ENCODE results near the gene HDAC9.
"Not testable (repeated sequence)": the region's sequence is repeated elsewhere in the genome, so short reads cannot be mapped to it uniquely, and the experiment has no call there.

HDAC9 gene

GRCh38 chr7:19001854-19002253, 506.3 kb downstream of the HDAC9 start:
- H3K4me1 ChIP-seq (ENCODE audit: insufficient read depth, low read length) = no peaks in the 10 kb centered on the region
- H3K9me3 ChIP-seq (ENCODE audit: control insufficient read depth, insufficient read depth, low read length) = no peaks in the 10 kb centered on the region
- no peaks in the 10 kb centered on the region for H3K36me3 ChIP-seq (ENCODE audit: insufficient read depth, low read length)
- H3K9ac ChIP-seq (ENCODE audit: low read depth, low read length) = no peak overlapping the region

- no peaks in the 10 kb centered on the region; the same call in 1 of the 2 replicates for H3K9me3 ChIP-seq (ENCODE audit: control insufficient read depth, insufficient read depth, low read length)
- H3K4me1 ChIP-seq (ENCODE audit: insufficient read depth, low read length) = no peaks in the 10 kb centered on the region
- H3K9ac ChIP-seq (ENCODE audit: low read depth, low read length) = no peak overlapping the region
- no peaks in the 10 kb centered on the region for H3K36me3 ChIP-seq (ENCODE audit: insufficient read depth, low read length)
These were observed 513.8 kb downstream of the HDAC9 start for GRCh38 chr7:19009241-19009935.

GRCh38 chr7:19009936-19010280, 514.4 kb downstream of the HDAC9 start:
- no peaks in the 10 kb centered on the region; the same call in 1 of the 2 replicates for H3K9me3 ChIP-seq (ENCODE audit: control insufficient read depth, insufficient read depth, low read length)
- H3K9ac ChIP-seq (ENCODE audit: low read depth, low read length) = no peak overlapping the region
- no peaks in the 10 kb centered on the region for H3K4me1 ChIP-seq (ENCODE audit: insufficient read depth, low read length)
- H3K36me3 ChIP-seq (ENCODE audit: insufficient read depth, low read length) = no peaks in the 10 kb centered on the region

- H3K36me3 ChIP-seq (ENCODE audit: insufficient read depth, low read length) = no peaks in the 10 kb centered on the region
- no peak overlapping the region for H3K9ac ChIP-seq (ENCODE audit: low read depth, low read length)
- peaks cover 6% of the 10 kb centered on the region; the same call in 1 of the 2 replicates for H3K9me3 ChIP-seq (ENCODE audit: control insufficient read depth, insufficient read depth, low read length)
- no peaks in the 10 kb centered on the region for H3K4me1 ChIP-seq (ENCODE audit: insufficient read depth, low read length)
These were observed 515.7 kb downstream of the HDAC9 start for GRCh38 chr7:19011212-19011611.

- Histone ChIP-seq H3K9me3 (ENCODE audit: control insufficient read depth, insufficient read depth, low read length) (peaks cover 8% of the 10 kb centered on the region; the same call in 1 of the 2 replicates), H3K9ac (ENCODE audit: low read depth, low read length) (no peak overlapping the region), H3K36me3 (ENCODE audit: insufficient read depth, low read length) (no peaks in the 10 kb centered on the region), H3K4me1 (ENCODE audit: insufficient read depth, low read length) (peaks cover 3% of the 10 kb centered on the region; the same call in 1 of the 2 replicates)
These were observed 519.5 kb downstream of the HDAC9 start for GRCh38 chr7:19015098-19015497.

GRCh38 chr7:19016140-19016539, 520.6 kb downstream of the HDAC9 start:
- peaks cover 8% of the 10 kb centered on the region; the same call in 1 of the 2 replicates for H3K9me3 ChIP-seq (ENCODE audit: control insufficient read depth, insufficient read depth, low read length)

GRCh38 chr7:19017374-19017773, 521.8 kb downstream of the HDAC9 start:
- H3K9ac ChIP-seq (ENCODE audit: low read depth, low read length) = no peak overlapping the region
- no peaks in the 10 kb centered on the region for H3K36me3 ChIP-seq (ENCODE audit: insufficient read depth, low read length)
- H3K4me1 ChIP-seq (ENCODE audit: insufficient read depth, low read length) = peaks cover 8% of the 10 kb centered on the region; the same call in 1 of the 2 replicates
- H3K9me3 ChIP-seq (ENCODE audit: control insufficient read depth, insufficient read depth, low read length) = peaks cover 8% of the 10 kb centered on the region; the same call in 1 of the 2 replicates

More at GRCh38 chr7:19016140-19016539, 520.6 kb downstream of the HDAC9 start:
- Histone ChIP-seq H3K4me1 (ENCODE audit: insufficient read depth, low read length) (peaks cover 8% of the 10 kb centered on the region; the same call in 1 of the 2 replicates), H3K36me3 (ENCODE audit: insufficient read depth, low read length) (no peaks in the 10 kb centered on the region), H3K9ac (ENCODE audit: low read depth, low read length) (no peak overlapping the region)

GRCh38 chr7:19020062-19020461, 524.5 kb downstream of the HDAC9 start:
- H3K4me1 ChIP-seq (ENCODE audit: insufficient read depth, low read length) = peaks cover 8% of the 10 kb centered on the region; the same call in 1 of the 2 replicates
- H3K36me3 ChIP-seq (ENCODE audit: insufficient read depth, low read length) = no peaks in the 10 kb centered on the region
- peaks cover 8% of the 10 kb centered on the region; the same call in 1 of the 2 replicates for H3K9me3 ChIP-seq (ENCODE audit: control insufficient read depth, insufficient read depth, low read length)
- no peak overlapping the region for H3K9ac ChIP-seq (ENCODE audit: low read depth, low read length)

GRCh38 chr7:19020711-19021110, 525.2 kb downstream of the HDAC9 start:
- Histone ChIP-seq H3K9me3 (ENCODE audit: control insufficient read depth, insufficient read depth, low read length) (peaks cover 6% of the 10 kb centered on the region; the same call in 1 of the 2 replicates), H3K4me1 (ENCODE audit: insufficient read depth, low read length) (peaks cover 8% of the 10 kb centered on the region; the same call in 1 of the 2 replicates), H3K36me3 (ENCODE audit: insufficient read depth, low read length) (no peaks in the 10 kb centered on the region), H3K9ac (ENCODE audit: low read depth, low read length) (no peak overlapping the region)

- peaks cover 8% of the 10 kb centered on the region; the same call in 1 of the 2 replicates for H3K4me1 ChIP-seq (ENCODE audit: insufficient read depth, low read length)
- H3K9me3 ChIP-seq (ENCODE audit: control insufficient read depth, insufficient read depth, low read length) = no peaks in the 10 kb centered on the region
- no peak overlapping the region for H3K9ac ChIP-seq (ENCODE audit: low read depth, low read length)
- no peaks in the 10 kb centered on the region for H3K36me3 ChIP-seq (ENCODE audit: insufficient read depth, low read length)
These were observed 527.9 kb downstream of the HDAC9 start for GRCh38 chr7:19023477-19023876.

- Histone ChIP-seq H3K4me1 (ENCODE audit: insufficient read depth, low read length) (peaks cover 8% of the 10 kb centered on the region; the same call in 1 of the 2 replicates), H3K9ac (ENCODE audit: low read depth, low read length) (no peak overlapping the region), H3K36me3 (ENCODE audit: insufficient read depth, low read length) (no peaks in the 10 kb centered on the region)
These were observed 528.7 kb downstream of the HDAC9 start for GRCh38 chr7:19024261-19024660.

GRCh38 chr7:19026888-19027287, 531.3 kb downstream of the HDAC9 start:
- Histone ChIP-seq H3K4me1 (ENCODE audit: insufficient read depth, low read length) (no peaks in the 10 kb centered on the region), H3K36me3 (ENCODE audit: insufficient read depth, low read length) (no peaks in the 10 kb centered on the region), H3K9ac (ENCODE audit: low read depth, low read length) (no peak overlapping the region), H3K9me3 (ENCODE audit: control insufficient read depth, insufficient read depth, low read length) (no peaks in the 10 kb centered on the region)

More at GRCh38 chr7:19024261-19024660, 528.7 kb downstream of the HDAC9 start:
- no peaks in the 10 kb centered on the region for H3K9me3 ChIP-seq (ENCODE audit: control insufficient read depth, insufficient read depth, low read length)

- Histone ChIP-seq H3K9ac (ENCODE audit: low read depth, low read length) (no peak overlapping the region), H3K36me3 (ENCODE audit: insufficient read depth, low read length) (no peaks in the 10 kb centered on the region), H3K9me3 (ENCODE audit: control insufficient read depth, insufficient read depth, low read length) (no peaks in the 10 kb centered on the region; the same call in 1 of the 2 replicates), H3K4me1 (ENCODE audit: insufficient read depth, low read length) (no peaks in the 10 kb centered on the region)
These were observed 534.7 kb downstream of the HDAC9 start for GRCh38 chr7:19030281-19030680.

- not testable (repeated sequence) for H3K36me3 ChIP-seq (ENCODE audit: insufficient read depth, low read length); H3K9me3 ChIP-seq (ENCODE audit: control insufficient read depth, insufficient read depth, low read length); H3K4me1 ChIP-seq (ENCODE audit: insufficient read depth, low read length); H3K9ac ChIP-seq (ENCODE audit: low read depth, low read length)
These were observed 537.4 kb downstream of the HDAC9 start for GRCh38 chr7:19032942-19033341.

GRCh38 chr7:19051767-19052375, 556.3 kb downstream of the HDAC9 start:
- H3K36me3 ChIP-seq (ENCODE audit: insufficient read depth, low read length) = no peaks in the 10 kb centered on the region
- H3K9me3 ChIP-seq (ENCODE audit: control insufficient read depth, insufficient read depth, low read length) = no peaks in the 10 kb centered on the region; the same call in 1 of the 2 replicates

More at GRCh38 chr7:19051767-19052375, 556.3 kb downstream of the HDAC9 start:
- no peak overlapping the region for H3K9ac ChIP-seq (ENCODE audit: low read depth, low read length)
- H3K4me1 ChIP-seq (ENCODE audit: insufficient read depth, low read length) = no peaks in the 10 kb centered on the region
